ENCODE measurements around the gene TFAP2E.

TFAP2E gene

DNA sequence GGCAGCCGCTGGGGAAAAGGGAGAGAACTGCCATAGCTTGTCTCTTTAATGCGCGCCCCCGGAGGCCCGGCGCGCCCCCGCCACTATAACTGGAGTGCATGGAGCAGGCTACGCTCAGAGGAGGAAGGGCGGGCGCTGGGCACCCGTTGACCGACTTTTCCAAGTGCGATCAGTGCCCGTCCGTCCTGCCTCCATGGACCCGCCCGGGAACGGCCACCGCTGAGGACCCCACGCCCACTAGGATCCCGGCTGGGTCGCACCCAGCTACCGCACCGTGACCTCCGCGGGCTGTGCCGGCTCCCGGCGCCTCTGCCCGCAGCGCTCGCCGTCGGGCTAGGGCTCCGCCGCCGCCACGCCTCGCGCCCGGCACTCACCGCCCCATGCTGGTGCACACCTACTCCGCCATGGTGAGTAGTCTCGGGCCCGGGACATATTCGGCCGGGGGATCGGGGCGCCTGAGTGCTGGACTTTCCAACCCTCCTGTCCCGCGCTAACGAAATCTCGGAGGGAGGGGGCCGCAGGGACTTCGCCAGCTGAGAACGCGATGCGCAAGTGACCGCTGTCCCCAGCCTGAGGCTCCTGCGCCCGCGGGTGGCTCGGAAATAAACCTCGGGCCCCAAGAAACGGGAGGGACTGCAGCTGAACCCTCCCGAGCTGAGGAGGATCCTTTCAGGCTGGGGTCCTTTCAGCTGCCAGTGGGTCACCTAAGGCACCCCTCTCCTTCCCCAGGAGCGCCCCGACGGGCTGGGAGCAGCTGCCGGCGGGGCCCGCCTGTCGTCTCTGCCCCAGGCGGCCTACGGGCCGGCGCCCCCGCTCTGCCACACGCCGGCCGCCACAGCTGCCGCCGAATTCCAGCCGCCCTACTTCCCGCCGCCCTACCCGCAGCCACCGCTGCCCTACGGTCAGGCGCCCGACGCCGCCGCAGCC lies at the start of gene TFAP2E:
Gene TFAP2E, plus strand, starts transcription at position 117 of the 927 bp plus-strand sequence. Its CDS starts 264 bp downstream, at position 381.
- no peak for DNase-seq (ENCODE audit: low read depth in 3 of 3)

DNA sequence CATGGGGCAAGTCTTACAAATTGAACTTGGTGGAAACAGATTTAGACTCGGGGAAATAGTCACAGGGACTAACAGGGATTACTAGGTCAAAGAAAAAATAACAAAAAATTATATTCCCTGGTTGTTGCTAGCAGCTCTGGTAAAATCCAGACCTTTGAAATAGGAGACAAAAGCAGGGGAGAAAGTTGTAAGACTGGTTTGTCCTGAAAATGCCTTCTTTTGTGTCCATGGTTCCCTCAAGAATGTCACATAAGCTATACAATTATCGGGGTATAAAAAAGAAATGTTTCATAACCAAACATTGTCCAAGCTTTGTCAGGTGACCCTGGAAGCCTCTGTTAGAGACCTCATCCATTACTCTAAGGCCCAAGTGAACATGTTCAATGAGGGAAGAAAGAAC lies 49.0 kb upstream of the TFAP2E start:
- DNase-seq (ENCODE audit: low read depth in 3 of 3) = no peak

DNA sequence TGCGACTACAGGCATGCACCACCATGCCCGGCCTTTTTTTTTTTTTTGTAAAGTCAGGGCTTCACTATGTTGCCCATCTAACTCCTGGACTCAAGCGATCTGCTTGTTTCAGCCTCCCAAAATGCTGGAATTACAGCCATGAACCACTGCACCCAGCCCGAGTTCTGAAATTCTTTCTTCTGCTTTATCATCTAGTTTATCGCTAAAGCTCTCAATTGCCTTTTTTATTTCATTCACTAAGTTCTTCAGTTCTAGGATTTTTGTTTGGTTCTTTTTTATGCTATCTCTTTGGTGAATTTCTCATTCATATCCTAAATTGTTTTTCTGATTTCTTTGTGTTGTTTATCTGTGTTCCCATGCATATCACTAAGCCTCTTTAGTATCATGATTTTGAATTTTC lies 42.9 kb upstream of the TFAP2E start:
- DNase-seq (ENCODE audit: low read depth in 3 of 3) = no peak

DNA sequence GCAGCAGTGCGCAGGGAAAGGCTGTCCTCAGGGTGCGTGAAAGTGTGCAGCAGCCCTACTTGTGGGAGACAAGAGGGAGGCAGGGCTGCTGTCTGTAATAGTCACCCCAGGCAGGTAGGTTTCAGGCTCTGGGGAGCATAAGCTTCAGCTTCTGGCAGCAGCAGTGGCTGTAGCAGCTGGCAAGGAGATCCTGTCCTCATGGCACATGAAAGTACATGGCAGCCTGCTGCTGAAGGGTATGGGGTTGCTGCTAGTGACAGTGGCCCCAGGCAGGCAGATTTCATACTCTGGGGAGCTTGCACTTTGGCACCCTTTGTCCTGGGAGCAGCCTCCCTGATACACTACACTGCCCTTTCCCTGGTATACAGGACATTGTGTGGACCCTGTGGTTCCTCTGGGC lies 42.2 kb upstream of the TFAP2E start:
- no peak for DNase-seq (ENCODE audit: low read depth in 3 of 3)

DNA sequence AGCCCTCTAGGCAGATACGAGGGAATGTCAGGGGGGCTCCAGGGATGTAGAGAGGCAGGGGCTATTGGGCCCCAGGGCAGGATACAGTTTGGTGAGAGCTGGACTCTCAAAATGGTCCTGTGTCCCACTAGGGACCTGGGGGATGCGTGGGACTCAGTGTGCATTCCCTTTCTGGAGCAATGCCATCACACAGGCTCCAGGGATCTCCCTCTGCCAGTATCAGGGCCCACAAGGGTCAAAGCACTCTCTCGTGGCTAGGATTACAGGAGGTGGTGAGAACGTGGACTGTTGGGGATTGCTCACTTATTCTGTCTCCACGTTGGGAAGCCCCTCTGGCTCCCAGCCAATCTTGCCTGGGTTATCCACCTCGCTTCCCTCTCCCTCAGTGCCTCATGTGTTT lies 41.7 kb upstream of the TFAP2E start:
- DNase-seq (ENCODE audit: low read depth in 3 of 3) = no peak

DNA sequence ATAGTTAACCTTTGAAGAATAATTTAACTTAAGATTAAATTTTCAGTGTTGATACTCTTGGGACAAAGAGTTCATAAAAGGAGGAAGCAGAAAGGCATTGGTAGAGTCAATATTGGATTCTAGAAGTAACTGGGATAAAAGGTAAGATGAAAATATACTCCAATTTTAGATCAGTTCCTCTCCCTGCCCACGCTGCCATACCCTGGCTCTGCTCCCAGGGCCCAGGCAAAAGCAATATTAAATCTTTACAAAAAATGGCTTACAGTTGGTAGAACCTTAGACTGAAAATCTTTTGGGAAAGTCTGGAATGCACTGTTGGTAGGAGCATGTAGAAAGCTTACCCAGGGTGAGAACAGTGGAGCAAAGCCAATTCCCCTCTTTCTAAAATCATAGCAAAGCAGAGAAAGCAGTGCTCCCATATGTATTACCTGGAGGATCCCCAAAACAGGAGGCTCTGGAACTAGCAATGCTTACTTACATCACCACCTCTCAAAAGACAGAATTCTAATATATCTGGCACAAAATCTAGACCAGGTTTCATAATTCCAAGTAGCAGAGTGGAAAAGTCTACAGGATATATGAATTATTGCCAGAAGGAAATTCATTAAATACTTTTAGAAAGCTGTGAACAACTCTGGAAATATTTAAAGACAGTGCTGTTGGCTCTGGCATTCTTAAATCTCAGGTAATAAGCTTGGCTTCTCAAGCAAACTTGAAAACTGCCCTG lies 40.5 kb upstream of the TFAP2E start:
- DNase-seq (ENCODE audit: low read depth in 3 of 3) = no peak

DNA sequence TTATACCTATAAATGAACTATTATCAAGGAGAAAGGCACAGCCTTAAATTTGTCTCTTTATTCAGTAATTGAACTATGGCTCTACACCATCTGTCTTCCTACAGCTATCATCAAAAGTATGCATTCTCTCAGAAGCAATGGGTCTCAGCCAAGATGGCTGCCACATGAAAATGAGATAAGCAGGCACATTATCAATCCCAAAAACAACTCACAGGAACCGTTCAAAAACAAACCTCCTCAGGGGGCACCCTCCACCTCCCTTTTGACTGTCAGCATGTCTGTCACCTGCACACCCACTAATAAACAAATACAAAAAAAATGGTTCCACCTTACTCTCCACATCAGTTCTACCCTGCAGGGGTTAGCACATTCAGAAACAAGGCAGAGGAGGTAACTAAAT lies 39.5 kb upstream of the TFAP2E start:
- no peak for DNase-seq (ENCODE audit: low read depth in 3 of 3)

DNA sequence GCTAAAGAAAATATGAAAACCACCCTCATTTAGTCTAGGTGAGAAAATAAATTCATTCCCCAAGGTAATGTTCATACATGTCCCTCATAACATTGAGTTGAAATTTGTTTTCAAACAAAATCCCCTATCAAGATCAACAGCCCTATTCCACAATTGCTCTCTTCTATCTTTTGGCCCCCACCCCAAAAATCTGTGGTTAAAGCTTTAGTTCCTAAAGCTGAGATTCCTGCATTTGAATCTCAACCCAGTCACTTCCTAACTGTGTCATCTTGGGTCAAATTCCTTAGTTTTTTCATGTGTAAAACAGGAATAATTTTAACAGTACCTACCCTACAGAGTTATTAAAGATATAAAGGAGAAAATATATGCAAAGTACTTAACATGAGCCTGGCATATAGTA lies 37.9 kb upstream of the TFAP2E start:
- DNase-seq (ENCODE audit: low read depth in 3 of 3) = no peak

DNA sequence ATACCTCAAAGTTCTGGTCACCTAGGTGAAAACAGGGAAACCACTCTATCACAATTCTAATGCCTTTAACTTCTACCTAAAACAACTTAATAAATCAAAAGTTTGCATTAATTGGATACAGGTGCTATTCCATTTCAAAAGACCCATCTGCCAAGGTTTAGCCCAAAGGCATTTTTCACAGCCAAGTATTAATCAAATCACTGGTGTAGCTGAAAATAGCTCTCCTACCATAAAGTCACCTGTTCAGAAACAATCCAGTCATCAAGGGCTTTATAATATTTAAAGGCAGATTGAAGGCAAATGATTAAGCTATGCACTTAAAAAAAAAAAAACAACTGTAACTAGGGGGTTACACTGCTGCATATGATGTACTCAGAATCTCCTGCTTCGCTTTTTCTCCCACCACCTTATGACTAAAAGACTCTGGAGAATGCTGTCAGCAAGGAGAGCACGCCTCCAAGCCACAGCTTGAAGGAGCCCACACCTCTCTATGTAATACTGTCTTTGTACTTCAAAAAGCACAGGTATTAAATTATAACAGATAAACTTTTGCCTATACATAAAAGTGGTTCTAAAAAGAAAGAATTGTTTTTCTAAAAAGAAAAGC lies 36.5 kb upstream of the TFAP2E start:
- DNase-seq (ENCODE audit: low read depth in 3 of 3) = no peak

DNA sequence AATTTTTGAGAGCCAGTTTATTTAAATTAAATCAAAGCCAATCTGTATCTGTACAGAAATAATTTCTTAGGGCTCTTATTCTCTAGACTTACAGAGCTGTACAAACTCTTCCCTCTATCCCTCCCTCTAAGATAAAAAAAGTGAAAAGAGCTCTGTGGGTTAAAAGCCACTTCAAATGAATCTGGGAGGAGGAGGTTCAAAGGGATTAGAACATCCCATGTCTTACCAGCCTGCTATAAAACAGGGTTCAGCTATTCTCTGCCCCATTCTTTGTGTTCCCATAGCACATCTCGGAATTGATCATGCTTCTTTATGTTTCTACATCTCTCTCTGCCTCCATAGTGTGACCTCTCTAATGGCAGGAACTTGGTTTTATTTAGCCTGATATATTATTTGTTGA lies 35.3 kb upstream of the TFAP2E start:
- DNase-seq (ENCODE audit: low read depth in 3 of 3) = no peak

DNA sequence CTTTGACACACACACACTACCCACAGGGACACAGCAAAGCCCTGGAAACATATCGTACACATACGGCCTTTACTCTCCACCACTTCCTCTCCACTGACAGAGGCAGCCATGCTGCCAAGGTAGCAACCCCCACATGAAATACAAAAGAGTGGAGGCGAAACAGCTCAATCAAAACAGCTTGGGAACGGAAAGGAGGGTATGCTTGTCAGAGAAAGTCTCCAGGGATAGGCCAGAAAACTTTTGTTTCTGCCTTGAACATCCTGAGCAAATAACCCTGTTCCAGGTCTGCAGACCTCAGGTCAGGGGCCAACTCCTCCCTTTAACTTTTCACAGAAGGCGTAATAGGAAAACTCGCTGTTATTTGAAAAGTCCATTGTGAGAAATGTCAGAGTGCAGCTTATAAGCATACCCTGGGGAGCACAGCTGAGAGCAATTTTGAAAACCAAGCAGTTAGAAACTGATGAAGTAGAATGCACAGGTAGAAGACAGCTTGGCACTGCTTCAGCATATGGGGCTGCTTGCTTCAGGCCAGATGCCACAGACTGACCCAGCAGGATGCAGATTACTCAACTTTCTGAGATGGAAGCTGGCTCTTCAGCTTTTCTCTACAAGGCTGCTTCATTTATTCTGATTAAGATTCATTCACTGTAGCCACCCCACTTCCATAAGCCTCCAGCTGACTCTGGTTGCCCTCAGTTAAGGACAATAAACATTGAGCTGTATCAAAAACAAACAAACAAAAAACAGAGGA lies 33.9 kb upstream of the TFAP2E start:
- no peak for DNase-seq (ENCODE audit: low read depth in 3 of 3)

DNA sequence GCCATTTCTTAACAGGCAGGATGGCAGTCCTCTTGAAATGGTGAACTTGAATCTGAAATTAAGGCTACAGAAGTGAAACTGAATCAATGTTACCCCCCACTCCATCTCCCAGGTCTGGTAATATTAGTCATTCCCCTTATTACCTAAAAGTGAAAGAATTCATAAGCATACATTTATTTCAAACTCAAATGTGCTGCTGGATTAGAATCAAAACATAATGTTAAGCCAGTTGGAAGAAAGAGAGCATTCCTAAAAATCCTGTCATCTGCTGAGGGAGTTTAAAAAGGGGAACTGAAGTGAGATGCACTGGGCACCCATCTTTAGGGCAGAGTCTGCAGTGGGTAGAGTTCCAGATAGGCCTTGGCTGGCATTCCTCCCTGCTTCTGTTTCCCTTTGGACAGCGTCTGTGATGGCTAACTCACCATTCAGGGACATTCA lies 33.3 kb upstream of the TFAP2E start:
- DNase-seq (ENCODE audit: low read depth in 3 of 3) = no peak

DNA sequence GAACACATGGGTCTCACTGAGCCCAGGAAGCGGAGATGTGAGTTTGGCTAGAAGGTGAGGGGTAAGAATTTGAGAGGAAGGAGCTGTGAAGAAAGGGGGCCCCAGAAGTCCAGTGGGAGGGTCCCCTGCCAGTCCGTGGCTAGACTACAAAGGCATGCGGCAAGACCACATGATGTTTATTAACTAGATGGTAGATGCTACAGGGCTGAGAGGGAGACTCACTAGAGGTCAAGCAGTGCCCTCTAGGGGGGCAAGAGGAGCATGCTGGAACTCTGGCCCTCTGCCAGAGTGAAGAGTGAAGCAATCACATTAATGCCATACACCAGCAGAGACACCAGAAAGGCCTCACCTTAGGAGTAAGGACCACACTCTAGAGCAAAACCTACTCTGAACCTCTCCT lies 28.1 kb upstream of the TFAP2E start:
- DNase-seq (ENCODE audit: low read depth in 3 of 3) = no peak

DNA sequence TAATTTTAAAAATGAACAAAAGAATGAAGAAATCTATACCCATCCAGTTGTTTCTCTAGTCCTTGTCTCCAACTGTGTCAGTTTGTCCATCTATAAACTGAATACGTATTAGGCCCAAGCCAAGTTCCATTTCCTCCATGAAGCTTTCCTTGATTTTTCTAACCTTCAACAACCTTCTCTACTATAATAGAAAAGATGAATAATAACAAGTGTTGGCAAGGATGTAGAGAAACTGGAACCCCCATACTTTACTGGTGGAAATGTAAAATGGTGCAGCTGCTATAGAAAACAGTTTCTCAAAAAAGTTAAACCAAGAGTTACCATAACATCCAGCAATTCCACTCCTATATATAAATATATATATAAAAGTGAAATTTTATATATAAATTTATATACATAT lies 26.5 kb upstream of the TFAP2E start:
- DNase-seq (ENCODE audit: low read depth in 3 of 3) = no peak

DNA sequence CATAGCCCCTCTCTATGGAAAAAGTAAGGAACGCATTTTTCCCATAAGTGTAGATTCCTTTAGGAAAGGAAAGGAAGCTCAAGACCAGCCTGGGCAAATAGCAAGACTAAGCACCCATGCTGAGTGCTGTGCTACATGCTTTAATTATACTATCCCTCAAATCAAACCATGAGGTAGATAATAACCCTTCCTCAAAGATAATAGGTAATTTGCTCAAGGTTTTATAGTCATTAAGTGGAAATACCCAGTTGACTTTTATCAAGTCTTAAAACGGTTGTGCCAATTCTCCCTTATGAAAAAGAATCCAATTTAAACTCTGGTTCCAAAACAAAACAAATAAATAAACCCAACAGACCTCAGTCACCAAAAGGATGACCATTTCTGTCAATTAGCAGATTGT lies 19.3 kb upstream of the TFAP2E start:
- DNase-seq (ENCODE audit: low read depth in 3 of 3) = no peak

DNA sequence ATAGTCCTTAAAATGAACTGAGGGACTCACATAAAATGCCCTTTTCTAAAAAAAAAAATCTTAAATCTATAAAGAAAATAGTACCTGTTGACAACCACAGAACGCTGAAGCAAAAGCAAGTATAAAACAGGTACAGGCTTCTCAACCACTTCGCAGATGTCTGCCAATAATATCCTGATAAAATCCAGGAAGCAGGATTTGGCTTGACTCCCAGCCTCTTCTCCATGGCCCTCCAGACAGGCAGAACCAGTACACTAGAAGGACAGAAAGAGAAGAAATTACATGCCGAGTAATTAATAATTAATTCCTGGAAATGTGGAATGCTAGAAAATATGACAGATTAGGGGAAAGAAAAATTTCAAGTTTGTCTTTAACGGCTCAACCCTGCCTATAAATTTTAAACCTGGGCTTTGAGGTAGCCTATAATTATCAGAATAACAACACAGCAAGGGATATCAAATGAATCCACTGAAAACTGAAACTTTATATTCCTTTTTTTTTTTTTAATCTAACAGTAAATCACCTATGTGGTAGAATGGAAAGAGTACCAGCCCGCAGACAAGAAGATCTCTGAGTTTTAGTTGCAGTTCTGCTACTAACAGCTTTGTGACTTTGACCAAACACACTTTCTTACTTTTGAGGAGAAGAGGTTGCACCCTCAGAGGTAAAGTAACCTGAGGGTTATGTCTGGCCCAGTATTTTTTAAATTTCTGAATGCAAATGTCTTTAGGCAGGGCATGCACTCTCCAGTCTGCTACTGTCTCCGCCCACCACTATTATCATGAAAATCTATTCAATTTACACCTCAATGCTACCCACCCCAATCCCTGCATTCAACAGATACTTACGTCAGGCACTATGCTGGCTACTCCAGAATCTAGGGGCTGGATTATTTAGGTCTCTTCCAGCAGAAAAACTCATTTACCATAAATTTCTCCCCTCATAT lies 18.6 kb upstream of the TFAP2E start:
- no peak for DNase-seq (ENCODE audit: low read depth in 3 of 3)

DNA sequence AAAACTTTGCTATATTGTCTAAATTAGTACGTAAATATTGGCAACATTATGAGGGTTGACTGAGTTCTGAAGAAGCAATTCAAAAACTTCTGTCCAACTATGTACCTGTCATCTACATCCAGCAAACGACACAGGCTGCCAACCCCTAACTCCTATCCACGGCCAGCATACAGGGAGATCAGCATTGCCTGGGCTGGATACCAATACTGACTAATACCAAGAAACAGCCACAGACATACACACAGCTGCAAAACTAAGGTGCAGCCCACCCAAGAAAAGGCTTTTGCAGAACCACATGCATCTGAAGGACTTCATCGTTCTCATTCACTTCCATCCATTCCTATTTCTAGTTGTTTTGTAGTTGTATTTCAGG lies 17.9 kb upstream of the TFAP2E start:
- no peak for DNase-seq (ENCODE audit: low read depth in 3 of 3)

DNA sequence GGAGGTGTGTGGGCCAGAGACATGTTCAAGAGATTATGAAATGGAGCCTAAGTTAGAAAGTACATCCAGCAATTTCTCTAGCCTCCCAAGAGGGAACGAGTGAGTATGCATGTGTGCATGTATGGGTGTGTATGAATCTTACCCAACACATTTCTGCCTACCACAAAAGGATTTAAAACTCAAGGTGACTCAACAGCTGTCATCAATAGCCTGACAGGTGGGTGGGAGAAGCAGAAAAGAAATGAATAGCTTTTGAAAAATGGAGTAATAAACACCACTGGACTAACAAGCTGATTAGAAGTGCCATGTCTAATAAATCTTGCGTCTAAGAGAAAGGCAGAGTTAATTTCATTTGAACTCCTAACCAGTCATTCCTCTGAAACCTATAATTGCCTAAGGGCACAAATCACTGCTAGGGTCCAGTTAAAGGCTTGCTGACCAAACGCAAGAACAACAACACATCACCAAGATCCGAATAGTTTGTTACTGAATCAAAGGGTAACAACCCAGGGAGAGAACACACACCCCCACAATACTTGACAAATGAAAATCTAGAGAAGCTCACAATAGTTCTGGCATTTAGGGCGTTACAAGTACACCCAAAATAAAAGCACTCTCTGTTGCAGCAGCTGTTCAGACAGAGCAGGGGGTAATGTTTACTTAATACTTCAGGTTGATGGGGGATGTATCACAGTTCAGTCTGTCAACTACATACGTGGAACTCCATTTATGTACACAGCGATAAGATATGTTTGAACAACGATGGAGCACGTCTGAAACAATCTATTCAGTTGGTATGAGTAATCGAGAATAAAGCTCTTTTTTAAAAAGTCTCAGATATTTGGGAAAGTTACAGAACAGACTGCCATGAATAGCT lies 17.3 kb upstream of the TFAP2E start:
- DNase-seq (ENCODE audit: low read depth in 3 of 3) = no peak

DNA sequence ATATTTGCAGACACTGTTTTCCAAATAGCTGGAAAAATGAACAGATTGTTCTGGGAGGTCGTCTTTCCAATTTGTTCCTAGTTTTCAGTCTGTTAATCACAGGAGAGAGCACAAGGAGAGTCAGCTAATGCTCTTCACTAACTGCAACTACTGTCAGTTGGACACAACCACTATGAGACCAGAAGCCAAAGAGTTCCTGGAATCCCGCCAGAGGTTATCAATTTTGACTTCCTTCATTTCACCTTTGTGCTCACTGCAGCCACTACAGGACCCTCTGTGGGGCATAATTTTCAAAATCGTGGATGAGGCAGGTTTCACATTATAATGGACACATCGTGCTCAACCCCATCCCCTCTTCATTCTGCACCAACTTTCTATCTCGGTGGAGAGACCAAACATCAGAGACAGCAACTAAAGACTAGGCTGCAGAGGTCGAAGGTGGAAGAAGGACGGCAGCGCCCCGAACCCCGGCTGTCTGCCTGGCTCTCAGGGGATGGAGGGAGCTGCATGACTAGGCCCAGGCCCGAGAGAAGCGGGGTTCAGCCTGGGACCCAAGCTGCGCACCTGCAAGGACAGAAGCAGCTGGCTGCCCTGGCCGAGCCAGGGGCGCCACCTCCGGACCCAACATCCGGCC lies 16.5 kb upstream of the TFAP2E start:
- DNase-seq (ENCODE audit: low read depth in 3 of 3) = no peak

Data from stimulated activated CD4-positive, alpha-beta T cell treated with anti-CD3 and anti-CD28 coated beads, TNF-alpha, amount 100 ng/mL, for 24 hours (primary cell).